Left colon (tissue), 2 donors: ENCODE measurements around the gene ATXN1. TPM values are rescaled to one million over a fixed set of nuclear protein-coding genes. Genes with fewer than 3 reads are reported as not detected.

Experiments used
- ATAC-seq: fragments of 200-7000 bp; cut with Tn5 transposase; one replicate; pipeline ENCODE4 v1.9.1; 2020; ENCODE audit warnings: mild to moderate bottlenecking, moderate library complexity
- DNase-seq, 2 donors: peaks; one replicate each; pipeline ENCODE4 v3.0.0-alpha.2; 2020
- intact Hi-C, 2 donors: fragments of 100-400 bp; cut with DNase I in 1 of 2; cut with micrococcal nuclease in 1 of 2; formaldehyde crosslinking; loops; one replicate each; pipeline versions ENCODE4 v1.11.2 to v1.14.0; 2022; cut with DNase I, micrococcal nuclease
- total RNA-seq, 2 donors: library from RNA; stranded (reverse); fragmentation: NEBNext Ultra II Directional; extraction: Animal tissue kit (Norgen Biotek cat#: 25700); gene quantifications; one replicate each; pipeline ENCODE4 v1.2.1, GENCODE V29; 2021
- donor health status: DM: no; HTN: no; CAD: no.
- donor health status: DM: yes; HTN: yes; CAD: no.

Gene ATXN1
- total RNA-seq, 2 donors from 2014 or later = 26.9 to 55.1 TPM

DNA sequence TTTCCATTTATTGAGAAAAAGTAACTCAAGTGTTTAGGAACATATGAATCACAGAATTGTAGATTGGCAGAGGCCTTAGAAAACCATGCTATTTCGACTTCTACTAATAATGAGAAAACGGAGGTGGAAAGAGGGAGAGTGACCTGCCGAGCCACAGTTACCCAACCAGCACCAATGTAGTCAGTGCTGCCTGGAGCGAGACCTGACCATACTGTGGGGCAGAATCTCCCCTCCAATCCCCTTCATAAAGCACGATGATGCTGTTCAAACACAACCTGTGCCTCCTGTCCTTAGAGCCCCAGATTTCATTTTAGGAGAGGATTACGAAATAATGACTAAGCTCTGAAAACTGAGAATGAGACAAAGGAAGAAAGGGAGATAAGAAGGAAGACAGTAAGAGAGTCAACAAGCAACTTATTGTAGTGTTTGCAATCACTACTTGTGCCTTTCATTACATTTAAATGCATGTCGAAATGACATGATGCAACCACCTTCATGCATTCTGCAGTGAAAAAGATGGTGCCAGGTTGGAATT is 70.6 kb downstream of the ATXN1 start:
- DNase-seq (no peak), ATAC-seq (no peak)

DNA sequence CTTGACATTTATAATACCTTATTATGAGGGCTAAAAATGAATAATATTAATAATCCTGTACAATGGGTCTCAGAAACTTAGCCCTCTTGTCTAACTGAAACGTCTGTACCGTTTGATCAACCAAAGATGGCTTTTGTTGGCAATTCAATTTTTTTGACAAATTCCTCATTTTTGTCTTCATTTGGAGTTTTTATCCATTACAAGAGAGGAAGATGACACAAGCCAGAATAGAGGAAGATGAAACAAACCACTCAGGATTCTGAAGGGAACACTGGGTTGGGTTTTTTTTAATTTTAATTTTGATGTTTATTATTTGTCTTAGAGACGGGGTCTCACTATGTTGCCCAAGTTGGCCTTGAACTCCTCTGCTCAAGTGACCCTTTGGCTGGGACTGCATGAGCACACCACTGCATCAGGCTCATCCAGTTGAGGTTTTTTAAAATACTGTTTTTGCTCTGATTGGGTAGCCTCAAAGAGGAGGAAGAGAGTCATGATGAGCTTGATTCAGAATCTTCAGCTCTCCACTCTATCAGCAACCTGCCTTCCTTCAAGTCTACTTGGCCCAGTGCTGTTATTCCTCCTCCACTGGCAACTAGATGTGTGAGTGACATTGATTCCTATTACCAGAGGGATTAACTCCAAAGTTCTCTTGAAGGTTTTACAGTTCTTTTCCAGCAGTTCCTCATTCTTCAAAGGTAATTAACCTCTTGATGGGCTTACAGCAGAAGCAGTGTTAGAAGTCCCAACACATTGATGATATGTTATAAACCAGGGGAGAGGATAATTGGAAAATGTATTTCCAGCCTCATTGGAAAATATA is 71.3 kb downstream of the ATXN1 start:
- peak; percentile 45 for ATAC-seq
- intact Hi-C loops = no loop called here
- no peak for DNase-seq

More for the DNA sequence above, 70.6 kb downstream of the ATXN1 start:
- intact Hi-C loops = no loop called here

DNA sequence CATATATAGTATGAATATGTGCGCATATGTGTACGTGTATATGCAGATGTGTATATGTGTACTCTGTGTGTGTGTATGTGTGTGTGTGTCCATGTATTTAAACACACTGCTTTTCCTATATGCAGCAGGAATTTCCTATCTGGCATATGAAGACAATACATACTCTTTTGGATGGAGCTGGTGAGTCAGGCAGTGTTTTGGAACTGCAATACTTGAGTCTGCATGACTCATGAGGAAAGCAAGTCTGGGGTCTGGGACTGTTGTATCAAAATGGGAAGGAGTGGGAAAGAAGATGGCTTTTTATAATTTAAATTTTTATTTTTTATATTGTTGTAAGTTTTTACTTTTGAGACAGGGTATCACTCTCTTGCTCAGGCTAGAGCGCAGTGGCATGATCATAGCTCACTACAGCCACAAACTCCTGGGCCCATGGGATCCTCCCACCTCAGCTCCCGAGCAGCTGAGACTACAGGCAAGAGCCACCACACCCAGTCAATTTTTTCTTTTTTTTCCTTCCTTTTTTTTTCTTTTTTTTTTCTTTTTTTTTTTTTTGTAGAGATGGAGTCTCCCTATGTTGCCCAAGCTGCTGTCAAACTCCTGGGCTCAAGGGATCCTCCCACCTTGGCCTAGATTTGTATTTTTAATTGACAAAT is 72.2 kb downstream of the ATXN1 start:
- DNase-seq = no peak
- intact Hi-C loops = no loop called here
- no peak for ATAC-seq

DNA sequence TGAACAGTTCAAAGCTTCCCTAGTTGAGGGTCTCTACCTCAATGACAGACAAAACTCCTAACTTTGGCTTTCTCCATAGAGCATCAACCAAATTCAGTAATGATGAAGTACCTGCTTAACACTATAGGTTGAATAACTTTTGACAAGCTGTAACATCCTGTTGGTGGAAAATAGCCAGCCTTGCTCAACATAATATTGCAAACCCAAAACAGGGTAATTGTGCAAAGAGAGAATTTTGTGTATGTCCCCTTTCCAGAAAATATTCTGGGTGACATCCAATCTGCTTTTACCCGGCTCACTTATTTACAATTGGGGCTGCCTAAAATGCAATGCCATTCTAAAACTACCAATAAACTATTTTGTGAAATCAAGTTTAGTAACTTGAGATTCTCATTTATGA is 72.8 kb downstream of the ATXN1 start:
- DNase-seq = no peak
- intact Hi-C loops = no loop called here
- no peak for ATAC-seq

DNA sequence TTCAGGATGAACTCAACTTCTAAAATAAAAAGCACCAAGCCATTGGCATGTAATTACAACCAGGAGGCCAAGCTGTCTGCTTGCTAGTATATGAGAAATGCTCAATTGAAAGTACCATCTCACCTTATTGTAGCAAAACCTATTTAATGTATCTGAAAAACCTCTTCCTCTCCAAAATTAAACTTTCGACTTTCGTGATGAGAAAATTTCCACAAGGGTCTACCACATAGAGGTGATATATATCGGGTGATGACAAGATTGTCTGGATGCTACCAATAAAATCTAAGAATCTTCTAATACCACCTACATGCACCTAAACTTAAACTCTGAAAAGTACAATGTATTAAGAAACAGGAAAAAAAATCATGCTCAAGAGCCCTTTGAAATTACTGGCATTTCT is 74.2 kb downstream of the ATXN1 start:
- DNase-seq = no peak
- ATAC-seq = no peak
- intact Hi-C loops = no loop called here

DNA sequence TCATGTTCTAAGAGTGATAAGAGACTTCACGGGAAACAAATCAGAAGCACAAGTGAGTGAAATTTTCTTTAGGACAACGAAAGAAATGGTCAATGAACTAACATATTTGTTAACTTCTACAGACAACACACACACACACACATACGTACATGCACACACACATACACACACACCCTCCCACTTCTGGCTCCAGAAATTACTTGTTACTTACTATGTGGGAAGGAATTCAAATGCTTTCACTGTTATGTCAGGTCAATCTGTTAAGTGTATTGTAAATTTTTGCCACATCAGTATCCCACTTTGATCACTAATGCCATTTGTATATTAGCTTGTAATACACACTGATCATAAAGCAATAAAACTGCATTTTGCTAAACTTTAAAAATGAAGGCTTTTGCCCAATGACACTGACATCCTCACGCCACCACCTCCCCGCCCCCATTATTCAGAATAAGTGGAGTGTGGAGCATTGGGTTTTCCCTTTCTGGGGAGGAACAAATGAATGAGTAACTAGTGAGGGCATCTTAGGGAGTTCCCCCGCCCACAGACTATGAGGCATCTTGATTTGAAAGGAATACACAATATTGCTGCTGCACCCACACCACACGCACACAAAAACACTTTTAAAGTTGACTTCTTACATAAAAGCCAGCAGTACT is 76.2 kb downstream of the ATXN1 start:
- intact Hi-C loops = no loop called here
- no peak for DNase-seq
- ATAC-seq = no peak

DNA sequence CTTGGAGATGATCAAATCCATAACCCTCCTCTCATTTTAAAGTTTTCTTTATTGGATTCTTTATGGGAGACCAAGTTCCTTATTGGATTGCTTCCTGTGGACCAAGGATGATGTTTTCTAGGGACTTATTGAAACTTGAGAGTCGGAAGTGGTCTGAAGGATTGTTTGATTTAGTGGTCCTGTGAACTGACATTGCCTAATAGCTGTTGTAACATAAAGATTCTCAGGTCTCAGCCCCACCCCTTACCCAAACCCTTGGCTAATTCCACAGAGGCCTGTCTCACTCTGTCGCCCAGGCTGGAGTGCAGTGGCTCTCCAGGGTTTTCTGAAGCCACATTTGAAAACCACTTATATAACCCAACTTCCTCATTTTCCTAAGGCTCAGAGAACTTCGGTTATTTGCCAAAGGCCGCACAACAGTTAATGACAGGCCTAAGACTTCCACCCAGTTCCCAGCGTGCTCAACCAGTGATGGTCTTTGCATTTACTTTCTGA is 77.0 kb downstream of the ATXN1 start:
- no peak for DNase-seq
- ATAC-seq = peak; percentile 54
- intact Hi-C loops = no loop called here

DNA sequence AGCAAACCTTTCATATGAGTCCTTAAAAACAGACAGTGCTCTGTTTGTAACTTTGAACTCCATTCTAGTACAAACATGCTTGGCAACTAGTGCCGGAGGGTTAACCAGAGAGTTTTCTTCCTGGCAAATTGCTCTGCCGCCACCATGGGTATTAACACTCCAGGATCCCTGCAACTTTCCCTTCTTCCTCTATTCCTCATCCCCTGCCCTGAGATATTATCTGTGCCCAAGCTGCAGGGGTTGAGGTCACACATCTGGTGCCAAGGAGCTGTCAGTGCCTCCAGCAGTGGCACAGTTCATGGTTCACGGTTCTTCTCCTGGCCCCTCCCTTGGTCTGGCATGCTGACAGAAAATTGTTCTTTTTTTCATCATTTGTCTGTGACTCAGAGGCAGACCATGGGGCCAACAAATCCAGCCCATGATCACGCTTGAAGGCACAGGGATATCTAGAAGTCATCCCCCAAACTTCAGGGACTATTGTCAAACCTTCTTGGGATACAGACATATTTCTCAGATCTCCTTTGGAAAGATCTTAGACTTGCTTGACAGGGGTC is 77.5 kb downstream of the ATXN1 start:
- intact Hi-C loops = no loop called here
- ATAC-seq (peak; percentile 72), DNase-seq (peak in 1 of 2 donors; percentile 33)

DNA sequence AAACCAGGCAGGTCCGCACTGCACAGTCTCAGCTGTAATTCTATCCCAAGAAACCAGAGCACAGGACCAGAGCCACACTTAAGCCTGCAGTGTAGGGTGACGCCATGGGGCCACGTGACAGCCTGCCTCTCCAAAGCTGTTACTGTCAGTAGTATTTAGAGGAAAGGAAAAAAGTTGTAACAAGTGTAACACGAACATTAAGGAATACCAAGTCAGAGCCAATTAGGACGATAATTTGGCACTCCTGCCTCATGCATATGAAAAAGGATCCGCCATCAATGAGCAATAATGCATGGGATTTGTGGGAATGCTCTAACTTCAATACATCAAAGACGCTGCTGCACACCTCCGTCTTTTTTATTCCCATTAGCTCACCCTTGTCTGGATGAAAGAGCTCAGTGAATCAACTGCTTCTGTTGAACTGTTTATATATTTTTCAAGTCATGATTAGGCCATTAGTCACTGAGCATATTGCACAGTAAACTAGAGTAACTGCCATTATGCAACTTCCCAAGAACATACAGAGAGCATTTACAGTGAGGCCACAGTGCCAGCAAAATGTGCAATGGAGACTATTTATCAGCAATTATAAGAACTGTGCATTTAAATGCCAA is 79.9 kb downstream of the ATXN1 start:
- ATAC-seq = no peak
- intact Hi-C loops = no loop called here
- no peak for DNase-seq

DNA sequence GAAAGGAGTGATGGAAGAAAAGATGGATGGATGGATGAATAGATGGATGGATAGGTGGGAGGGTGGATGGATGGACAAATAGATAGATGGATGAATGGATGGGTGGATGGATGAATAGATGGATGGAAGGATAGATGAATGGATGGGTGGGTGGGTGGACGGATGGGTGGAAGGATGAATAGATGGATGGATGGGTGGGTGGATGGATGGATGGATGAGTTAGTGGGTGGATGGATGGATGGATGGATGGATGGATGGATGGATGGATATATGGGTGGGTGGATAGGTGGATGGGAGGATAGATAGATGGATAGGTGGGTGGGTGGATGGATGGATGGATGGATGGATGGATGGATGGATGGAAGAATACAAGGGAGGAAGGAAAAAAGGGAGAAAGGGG is 82.2 kb downstream of the ATXN1 start:
- intact Hi-C loops = no loop called here
- DNase-seq = no peak
- no peak for ATAC-seq

DNA sequence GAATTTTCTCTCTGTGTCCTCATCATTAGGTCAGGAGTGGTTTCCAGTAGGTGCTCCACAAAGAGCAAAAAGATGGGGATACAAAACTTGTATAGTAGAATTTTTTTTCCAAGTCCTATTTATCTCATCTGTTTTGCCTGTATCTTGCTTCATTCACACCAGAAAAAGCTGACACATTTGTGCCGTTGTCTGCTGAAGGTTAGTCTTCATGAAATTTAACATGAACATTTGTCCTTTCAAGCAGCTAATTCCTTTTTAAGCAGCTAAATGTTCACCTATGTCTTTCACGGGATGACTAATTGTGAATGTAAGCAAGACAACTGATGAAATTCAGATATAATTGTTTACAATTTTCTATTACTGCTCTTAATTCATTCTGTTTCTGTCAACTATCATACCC is 83.8 kb downstream of the ATXN1 start:
- intact Hi-C loops = no loop called here
- ATAC-seq (no peak), DNase-seq (no peak)

DNA sequence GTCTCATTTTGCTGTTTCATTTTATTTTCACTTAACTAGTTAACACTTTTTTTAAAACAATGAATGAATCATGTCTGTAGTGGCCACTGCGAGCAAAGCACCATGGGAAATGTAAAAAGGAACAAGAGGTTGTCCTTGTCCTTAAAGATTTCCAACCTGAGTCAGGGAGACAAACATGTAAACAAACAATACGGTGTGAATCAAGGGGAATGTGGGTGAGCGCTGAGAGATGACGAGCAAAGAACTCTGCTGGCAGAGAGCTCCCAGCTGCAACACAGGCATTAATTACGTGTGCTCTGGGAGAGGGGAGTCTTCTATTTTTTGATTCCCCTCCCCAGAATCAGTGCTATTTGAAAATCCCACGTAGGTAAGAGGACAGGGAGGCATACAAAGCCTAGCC is 84.3 kb downstream of the ATXN1 start:
- ATAC-seq = no peak
- no peak for DNase-seq
- intact Hi-C loops = no loop called here

DNA sequence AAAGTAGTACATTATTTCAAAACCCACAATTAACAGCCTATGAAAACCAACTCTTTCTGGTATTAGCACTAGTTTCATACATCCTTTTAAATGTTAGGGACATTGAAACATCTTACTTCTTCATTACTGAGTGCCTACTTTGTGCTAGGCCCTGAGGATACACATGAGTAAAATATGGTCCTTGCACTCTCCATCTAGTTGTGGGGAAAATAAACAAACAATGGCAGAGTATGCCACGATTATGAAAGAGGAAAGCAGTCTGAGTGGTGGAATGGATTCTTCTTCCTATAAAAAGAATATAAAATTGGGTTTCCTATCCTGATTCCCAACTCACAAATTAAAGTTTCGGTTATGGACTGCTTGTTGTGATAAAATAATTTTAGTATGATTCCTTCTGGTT is 84.9 kb downstream of the ATXN1 start:
- DNase-seq (no peak), ATAC-seq (no peak)
- intact Hi-C loops = no loop called here

DNA sequence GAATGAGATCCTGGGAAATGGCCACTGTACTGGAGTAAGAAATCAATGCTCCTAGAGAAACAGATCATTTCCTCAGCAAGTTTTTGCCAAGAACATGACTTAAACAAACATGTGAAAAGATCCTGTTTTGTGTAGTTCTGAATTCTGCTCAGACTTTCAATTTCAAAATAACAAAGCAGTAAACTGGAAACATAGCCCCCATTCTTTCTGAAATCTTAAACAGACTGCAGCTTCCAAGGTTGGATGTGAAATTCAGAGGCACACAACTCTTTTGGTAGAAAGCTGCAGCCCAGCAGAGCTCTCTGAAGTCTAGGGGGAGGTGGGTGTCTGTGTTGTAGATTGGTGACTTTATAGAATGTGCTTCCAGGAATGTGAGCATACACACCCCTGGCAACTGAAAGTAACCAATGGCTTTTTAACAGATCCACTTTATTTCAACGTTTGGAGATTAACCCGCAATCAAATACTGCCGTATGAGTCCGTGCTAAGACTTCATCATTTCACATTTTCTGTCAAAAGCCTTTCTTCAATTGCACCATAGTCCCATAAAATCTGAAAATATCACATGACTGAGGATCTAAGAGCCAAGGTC is 86.4 kb downstream of the ATXN1 start:
- DNase-seq (no peak), ATAC-seq (no peak)
- intact Hi-C loops = no loop called here

DNA sequence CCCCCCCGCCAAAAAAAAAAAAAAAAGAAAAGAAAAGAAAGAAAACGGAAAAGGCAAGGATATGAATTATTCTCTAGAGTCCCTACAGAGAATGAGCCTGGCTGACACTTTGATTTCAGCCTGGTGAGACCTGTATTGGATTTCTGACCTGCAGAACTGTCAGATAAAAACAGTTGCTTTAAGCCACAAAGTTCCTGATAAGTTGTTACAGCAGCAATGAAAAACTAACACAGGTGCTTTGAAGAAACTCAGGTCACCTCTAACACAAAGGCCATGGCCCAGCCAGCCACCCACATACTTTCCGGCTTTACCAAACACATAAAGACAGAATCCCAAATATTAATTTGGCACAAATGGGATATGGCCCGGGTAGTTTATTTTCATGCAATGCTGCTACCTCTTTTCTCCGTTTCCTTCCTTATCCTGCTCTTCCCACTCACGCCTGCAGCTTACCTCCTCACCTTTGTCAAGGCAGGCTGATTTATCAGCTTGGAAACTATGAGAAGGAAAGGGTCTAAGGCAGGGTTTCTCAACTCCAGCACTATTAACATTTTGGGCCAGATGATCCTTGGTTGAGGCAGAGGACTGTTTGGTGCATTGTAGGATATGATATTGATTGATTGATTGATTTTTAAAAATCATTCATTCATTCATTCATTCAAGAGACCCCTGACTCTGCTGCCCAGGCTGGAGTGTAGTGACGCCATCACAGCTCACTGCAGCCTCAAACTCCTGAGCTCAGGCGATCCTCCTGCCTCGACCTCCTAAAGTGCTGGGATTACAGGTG is 88.1 kb downstream of the ATXN1 start:
- intact Hi-C loops = no loop called here
- no peak for DNase-seq
- ATAC-seq = no peak

DNA sequence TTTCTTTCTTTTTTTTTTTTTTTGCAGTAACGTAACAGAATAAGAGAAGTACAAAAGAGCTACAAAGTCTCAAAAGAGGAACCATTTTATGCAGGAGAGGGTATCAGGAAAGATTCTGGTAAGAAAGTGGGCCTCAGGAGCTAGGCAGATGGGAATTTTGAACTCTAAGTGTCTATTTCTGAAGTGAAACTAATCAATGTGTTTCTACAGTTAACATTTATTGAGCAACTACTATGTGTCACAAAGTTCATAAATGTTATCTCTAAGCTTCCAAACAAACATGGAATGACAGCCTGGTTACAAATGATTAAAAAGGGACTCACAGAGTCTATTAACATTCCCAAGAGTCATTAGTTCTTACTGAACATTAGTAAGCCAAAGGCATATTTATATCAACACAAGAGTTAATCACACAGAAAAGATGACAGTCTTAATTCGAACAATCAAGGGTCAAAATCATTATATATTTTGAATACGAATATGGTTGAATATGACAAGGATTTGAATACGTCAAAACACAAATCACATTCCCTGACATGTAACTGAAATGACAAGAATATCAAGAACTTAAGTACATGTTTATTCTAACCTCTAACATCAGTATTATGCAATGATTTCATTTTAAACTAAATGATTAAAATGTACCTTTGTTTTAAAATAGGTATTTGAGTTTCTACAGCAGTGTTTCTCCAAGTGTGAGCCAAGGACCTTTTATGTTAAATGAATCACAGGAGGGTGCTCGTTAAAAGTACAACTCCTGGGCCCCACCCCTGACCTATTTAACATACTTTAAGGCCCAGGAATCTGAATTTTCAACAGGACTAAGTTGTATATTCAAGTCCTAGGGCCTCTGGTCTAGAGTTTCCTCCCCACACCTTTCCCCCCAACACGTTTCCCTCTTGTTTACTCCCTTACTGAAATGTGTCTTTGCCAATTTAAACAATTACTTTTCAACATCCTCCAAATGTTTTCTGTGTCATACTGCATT is 89.7 kb downstream of the ATXN1 start:
- DNase-seq (no peak), ATAC-seq (no peak)
- intact Hi-C loops = no loop called here

DNA sequence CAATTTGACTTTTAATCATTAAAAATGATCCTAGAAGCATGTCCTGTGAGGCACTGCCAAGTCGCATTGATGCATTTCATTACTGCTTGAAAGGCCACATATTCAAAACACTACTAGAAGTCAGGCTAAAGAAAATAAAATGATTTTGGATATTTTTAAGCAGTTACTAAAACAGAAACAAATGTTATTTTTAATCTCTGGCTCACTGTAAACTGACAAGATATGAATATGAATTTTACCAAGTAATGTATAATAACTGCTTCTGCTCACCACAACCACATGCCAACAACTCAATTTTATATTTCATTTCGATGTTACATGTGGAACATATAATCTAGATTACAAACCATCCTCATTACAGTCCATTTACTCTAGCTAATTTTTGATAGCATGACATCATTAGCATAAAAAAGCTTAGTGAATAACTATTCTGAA is 90.6 kb downstream of the ATXN1 start:
- intact Hi-C loops = no loop called here
- DNase-seq (no peak), ATAC-seq (no peak)
